GM12874 (cell line): Measurements from ENCODE around the gene GOSR1.

Experiments
- CTCF ChIP-seq: IDR thresholded peaks from 2 replicates; pipeline ENCODE4 v1.5.1; 2011; ENCODE audit warnings: low read depth, mild to moderate bottlenecking, control low read depth, low read length, moderate library complexity; ENCODE audit not compliant: insufficient read depth

GOSR1 gene

DNA sequence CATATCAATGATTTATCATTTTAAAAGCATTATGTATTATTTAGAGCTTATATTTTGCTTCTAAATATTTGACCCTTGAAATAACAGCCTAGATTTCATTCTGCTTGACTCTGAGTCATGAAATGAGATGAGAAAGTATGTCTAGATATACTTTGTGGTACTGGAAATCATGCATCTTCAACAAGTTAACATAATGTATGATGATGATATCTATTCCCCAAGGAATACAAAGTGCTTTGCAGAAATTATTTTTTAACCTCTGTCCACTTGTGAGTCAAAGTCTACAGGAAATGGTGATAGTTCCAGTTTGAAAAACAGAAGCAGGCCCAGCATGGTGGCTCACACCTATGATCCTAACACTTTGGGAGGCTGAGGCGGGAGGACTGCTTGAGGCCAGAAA lies 36.1 kb downstream of the GOSR1 start:
- TF ChIP-seq CTCF: no peak

DNA sequence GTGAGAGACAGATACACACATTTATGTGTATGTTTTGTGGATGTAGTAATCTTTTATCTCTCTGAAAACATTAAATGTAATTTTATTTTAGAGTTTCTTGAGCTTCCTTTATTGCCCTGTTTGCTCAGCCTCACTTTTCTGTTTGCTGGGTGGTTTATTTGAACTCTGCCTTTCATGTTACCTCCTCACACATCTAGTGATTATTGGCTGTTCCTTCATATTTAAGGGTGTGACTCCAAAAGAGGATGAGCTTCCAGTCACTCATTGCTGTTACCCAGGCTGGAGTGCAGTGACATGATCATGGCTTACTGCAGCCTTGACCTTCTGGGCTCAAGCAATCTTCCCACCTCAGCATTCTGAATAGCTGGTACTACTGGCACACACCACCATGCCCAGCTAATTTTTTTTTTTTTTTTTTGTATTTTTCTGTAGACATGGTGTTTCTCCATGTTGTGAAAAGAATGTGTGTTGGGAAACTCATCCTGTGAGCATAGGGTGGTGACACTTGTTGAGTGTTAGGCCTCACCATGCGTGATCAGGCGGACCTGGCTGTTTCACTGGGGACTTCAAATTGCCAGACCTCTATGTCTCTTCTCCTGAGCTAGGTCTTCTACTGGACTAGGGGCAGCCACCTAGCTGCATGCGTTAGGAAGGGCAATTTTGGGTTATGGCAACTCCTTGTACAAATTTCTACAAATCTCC lies 37.8 kb downstream of the GOSR1 start:
- TF ChIP-seq CTCF: no peak

DNA sequence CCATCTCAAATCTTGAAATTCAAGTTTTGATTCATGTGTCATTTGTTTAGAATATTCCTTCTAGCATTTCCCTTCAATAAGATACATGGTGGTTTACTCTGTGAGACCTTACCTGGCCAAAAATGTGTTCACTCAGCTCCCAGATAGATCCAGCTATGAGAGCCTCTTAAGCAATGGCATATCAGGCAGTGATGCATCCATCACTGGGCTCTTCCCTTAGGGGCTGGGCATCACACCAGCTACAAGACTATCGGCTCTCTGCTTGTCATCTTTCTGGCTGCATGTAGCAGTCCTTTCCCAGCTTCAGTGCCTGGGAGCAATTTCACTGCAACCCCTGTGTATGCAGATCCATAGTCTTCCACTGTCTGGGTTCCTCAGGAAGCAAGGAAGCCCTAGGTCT lies 40.6 kb downstream of the GOSR1 start:
- TF ChIP-seq CTCF: no peak

DNA sequence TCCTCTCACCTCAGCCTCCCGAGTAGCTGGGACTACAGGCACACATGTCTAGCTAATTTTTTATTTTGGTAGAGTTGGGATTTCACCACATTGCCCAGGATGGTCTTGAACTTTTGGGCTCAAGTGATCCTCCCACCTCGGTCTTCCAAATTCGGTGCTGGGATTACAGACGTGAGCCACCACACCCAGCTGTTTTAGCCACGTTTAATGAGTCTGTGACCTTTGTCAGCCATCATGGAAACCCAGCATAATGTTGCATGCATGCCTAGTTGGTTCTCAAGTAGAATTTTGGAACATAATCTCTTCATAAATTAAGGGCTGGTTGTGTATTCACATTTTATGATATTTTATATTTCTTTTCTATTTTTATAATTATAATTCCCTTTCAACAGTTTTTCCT lies 42.0 kb downstream of the GOSR1 start:
- TF ChIP-seq CTCF: no peak

DNA sequence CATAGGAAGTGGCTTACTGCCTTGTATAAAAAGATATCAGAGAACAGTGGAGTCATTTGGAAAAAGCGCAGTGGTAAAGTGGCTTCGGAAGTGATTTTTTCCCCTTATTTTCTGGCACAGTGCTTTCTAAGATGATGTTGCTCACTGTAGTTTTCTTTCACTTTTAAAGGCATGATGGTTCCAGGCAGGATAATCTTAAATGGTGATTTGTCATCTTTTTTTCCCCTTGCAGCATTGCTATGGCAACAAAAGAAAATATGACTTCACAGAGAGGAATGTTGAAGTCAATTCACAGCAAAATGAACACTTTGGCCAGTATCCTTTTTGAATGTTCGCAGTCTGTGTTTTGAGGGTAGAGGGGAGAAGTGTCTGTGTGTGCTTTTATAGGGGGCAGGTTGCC lies 42.5 kb downstream of the GOSR1 start:
- TF ChIP-seq CTCF: no peak

DNA sequence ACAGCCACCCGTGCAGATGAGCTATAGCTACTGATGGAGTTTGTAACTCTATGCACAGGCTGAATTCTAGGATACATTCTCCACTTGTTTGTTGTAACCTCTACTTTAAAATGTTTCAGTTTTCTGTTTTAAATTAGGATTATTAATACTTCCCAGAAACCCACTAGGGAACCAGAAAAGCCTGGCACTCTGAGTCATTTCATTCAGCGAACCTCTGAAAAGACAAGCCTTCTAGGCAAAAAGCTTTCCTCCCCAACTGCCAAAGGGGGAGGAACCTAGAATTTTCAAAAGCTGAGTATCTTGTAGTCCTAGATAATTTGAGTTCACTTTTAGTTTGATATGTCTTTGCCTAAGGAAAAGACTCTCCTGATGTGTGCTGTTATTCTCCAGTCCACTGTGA lies 43.2 kb downstream of the GOSR1 start:
- TF ChIP-seq CTCF: no peak

DNA sequence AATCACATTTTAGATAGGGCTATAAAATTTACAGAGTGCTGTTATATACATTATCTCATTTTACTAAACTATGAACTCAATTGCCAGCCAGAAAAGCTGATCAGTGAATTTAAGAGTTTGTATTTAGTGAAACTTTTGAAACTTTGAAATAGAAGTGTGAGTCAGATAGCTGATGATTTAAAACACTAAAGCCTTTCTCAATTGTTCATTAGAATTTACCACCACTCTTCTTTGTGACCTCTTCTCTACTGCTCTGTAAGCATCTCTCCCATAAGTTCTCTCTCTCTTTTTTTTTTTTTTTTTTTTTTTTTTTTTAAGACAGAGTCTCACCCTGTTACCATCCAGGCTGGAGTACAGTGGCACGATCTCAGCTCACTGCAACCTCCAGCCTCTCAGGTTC lies 43.7 kb downstream of the GOSR1 start:
- TF ChIP-seq CTCF: no peak
